Spinal cord (tissue), 10 donors: ENCODE measurements around the gene CAMK2D. TPM values are rescaled to one million over a fixed set of nuclear protein-coding genes. Genes with fewer than 3 reads are reported as not detected.
A peak's percentile ranks its signal among the peaks of the same experiment; 100 is the strongest.

Source experiments
- DNase-seq, 6 donors: peaks; one replicate each; pipeline versions ENCODE4 v3.0.0 to v3.0.0-alpha.2; 2013 to 2015; ENCODE audit warnings: low spot score in 6 of 6, low read depth in 4 of 6
- H3K27ac ChIP-seq: one replicate; pipeline ENCODE4 v1.5.1; 2013; ENCODE audit warnings: low read depth, low read length, control low read depth
- H3K27me3 ChIP-seq: one replicate; pipeline ENCODE4 v1.6.1; 2013; ENCODE audit warnings: low read length; ENCODE audit not compliant: control insufficient read depth, insufficient read depth
- H3K36me3 ChIP-seq: one replicate; pipeline ENCODE4 v1.6.1; 2013; ENCODE audit warnings: low read length; ENCODE audit not compliant: control insufficient read depth, insufficient read depth
- H3K4me1 ChIP-seq: one replicate; pipeline ENCODE4 v1.6.1; 2013; ENCODE audit warnings: low read length; ENCODE audit not compliant: control insufficient read depth, insufficient read depth
- H3K4me3 ChIP-seq: one replicate; pipeline ENCODE4 v1.5.1; 2013; ENCODE audit warnings: low read depth, low read length, control low read depth
- H3K9me3 ChIP-seq: one replicate; pipeline ENCODE4 v1.6.1; 2013; ENCODE audit warnings: low read length; ENCODE audit not compliant: control insufficient read depth, insufficient read depth
- WGBS: methylation state at CpG from one replicate; pipeline ENCODE4 v1.1.5; 2013; ENCODE audit warnings: missing lambda C conversion rate; ENCODE audit not compliant: insufficient coverage; 5-methylcytosine and 5-hydroxymethylcytosine counted together
- polyA plus RNA-seq, 2 donors: library from polyadenylated mRNA; unstranded; fragments of 120-200 nt; gene quantifications; one replicate each; pipeline ENCODE4 v1.2.1, GENCODE V29; 2013; ENCODE audit not compliant: insufficient read length in 2 of 2
- total RNA-seq, 2 donors: library from RNA; depleted of rRNA in 1 of 2; stranded (reverse); fragments of 120-200 nt in 1 of 2; fragments of >200 nt in 1 of 2; gene quantifications; one replicate each; pipeline versions ENCODE4 v1.2.3 to v1.2.4, GENCODE V29; 2013 to 2014
- donor health status: healthy.

The CAMK2D gene
- total and polyA plus RNA-seq, 4 donors = 64.4 to 154 (median 95.0) TPM

DNA sequence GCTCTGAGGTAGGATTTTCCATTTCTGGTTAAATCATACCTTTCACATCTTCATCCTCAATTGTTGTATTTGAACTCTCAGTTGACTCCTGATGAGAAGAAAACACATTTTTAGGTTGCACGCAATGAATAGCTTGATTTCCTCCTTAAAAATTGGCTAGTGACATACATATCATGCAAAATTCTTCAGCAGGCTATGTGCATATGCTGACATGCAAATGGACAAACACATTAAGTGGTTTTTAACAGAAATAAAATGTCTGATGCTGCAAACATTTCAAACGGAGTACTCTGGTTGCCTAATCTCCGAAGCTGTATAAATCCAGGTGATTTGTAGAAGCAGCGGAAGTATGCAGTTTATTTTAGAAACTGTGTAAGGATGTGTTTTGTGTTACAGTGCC lies 261.1 kb downstream of the CAMK2D start:
- Histone ChIP-seq H3K4me3 (no peak overlapping the region), H3K27me3 (no peaks in the 10 kb centered on the region), H3K27ac (no peak overlapping the region), H3K9me3 (no peaks in the 10 kb centered on the region), H3K4me1 (no peaks in the 10 kb centered on the region), H3K36me3 (no peaks in the 10 kb centered on the region)
- WGBS = 92% methylated on average over 3 of the region's 4 CpGs
- DNase-seq = no peak

DNA sequence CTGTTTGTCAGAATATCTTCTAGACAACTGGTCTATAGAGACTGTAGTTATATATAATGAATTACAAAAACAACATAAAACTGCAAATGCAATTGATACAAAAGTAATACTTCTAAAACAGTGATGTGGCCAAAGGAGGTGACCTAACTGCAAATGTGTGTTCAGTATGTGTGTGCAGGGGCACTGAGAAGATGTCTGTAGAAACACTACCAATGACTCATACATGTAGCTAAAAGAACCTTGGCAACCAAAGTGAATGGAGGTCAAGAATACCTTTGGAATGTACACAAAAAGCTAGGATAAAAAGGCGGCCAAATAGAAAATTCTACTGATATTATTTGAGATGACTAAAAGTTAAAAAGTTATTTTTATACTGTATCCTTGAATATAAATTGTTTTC lies 261.8 kb downstream of the CAMK2D start:
- H3K4me1 ChIP-seq = no peaks in the 10 kb centered on the region
- WGBS = no CpG with 5 or more reads among the region's 1 CpG
- no peak overlapping the region for H3K4me3 ChIP-seq
- no peaks in the 10 kb centered on the region for H3K27me3 ChIP-seq
- peaks cover 2% of the 10 kb centered on the region for H3K9me3 ChIP-seq
- peaks cover 2% of the 10 kb centered on the region for H3K36me3 ChIP-seq
- no peak for DNase-seq
- no peak overlapping the region for H3K27ac ChIP-seq

DNA sequence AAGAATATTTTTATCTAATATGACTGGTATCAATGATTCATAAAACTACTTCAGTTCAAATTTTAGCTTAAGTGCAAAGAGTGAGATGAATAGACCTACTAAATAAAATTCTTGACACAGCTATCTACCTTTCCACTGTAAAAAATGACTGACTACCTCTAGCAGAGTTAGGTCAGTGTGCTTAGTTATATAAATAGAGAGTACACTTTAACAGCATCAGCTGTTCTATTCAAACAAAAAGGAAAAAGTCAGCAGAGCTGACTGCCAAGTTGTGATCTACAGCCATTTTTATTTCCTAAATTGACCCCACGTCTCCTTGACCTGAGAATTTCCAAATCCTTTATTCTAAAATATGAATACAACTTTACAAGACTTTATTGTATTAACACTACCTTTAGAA lies 262.4 kb downstream of the CAMK2D start:
- Histone ChIP-seq H3K9me3 (peaks cover 2% of the 10 kb centered on the region), H3K4me3 (no peak overlapping the region), H3K36me3 (peaks cover 2% of the 10 kb centered on the region), H3K4me1 (no peaks in the 10 kb centered on the region), H3K27me3 (no peaks in the 10 kb centered on the region), H3K27ac (no peak overlapping the region)
- no CpG with 5 or more reads among the region's 1 CpG for WGBS
- DNase-seq = no peak

GRCh38 chr4:113497154-113497884 lies 264.2 kb downstream of the CAMK2D start:
- Histone ChIP-seq H3K9me3 (peaks cover 2% of the 10 kb centered on the region), H3K27ac (no peak overlapping the region), H3K4me3 (no peak overlapping the region), H3K27me3 (no peaks in the 10 kb centered on the region), H3K4me1 (no peaks in the 10 kb centered on the region), H3K36me3 (peaks cover 2% of the 10 kb centered on the region)
- 100% methylated on average over 1 of the region's 3 CpGs for WGBS
- DNase-seq = peak in 2 of 6 donors; percentile 20 to 34

DNA sequence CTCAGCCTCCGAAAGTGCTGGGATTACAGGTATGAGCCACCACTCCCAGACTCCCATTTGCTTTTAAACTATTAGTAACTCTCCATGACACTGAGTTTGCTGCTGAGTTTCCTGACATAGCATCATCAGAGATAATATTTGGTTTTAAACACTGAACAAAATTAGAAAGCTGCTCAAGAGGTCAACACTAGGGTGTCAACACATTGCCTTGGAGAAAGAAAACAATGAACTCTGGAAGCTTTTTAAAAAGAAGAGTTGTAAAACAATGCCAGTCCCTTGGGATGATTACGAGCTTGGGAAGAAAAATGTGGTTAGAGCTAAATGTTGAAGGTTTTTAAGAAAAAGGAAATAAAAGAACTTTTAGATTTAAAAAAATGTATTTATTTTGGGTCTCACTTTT lies 264.8 kb downstream of the CAMK2D start:
- Histone ChIP-seq H3K9me3 (peaks cover 2% of the 10 kb centered on the region), H3K27ac (no peak overlapping the region), H3K4me1 (no peaks in the 10 kb centered on the region), H3K36me3 (peaks cover 2% of the 10 kb centered on the region), H3K27me3 (no peaks in the 10 kb centered on the region), H3K4me3 (no peak overlapping the region)
- peak in 1 of 6 donors; percentile 18 for DNase-seq
- WGBS = no CpG with 5 or more reads among the region's 2 CpGs

DNA sequence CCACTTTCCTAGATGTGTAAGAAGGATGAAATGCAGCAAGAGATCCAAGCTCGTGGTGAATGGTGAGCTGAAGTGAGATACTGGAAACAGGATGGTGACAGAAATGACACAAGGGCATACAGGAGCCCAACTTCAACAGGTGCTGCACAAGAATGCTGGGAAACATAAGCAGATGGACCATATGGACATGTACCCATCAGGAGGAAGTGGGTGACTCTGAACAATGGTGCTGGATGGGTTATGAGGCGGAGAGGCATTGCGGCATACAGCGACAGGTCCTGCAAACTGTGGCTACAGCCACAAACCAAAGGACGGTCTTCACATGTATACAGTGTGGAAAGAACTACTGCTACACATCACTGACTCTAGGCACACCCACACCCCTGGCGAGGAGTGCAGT lies 265.7 kb downstream of the CAMK2D start:
- DNase-seq = no peak
- Histone ChIP-seq H3K36me3 (peaks cover 2% of the 10 kb centered on the region), H3K27ac (no peak overlapping the region), H3K27me3 (no peaks in the 10 kb centered on the region), H3K4me3 (no peak overlapping the region), H3K4me1 (no peaks in the 10 kb centered on the region), H3K9me3 (peaks cover 2% of the 10 kb centered on the region)
- WGBS = 100% methylated on average over 4 of the region's 6 CpGs

GRCh38 chr4:113483131-113483530 lies 278.4 kb downstream of the CAMK2D start:
- no peaks in the 10 kb centered on the region for H3K9me3 ChIP-seq
- WGBS = 88% methylated on average over 4 of the region's 6 CpGs
- peak in 1 of 6 donors; percentile 44 for DNase-seq

GRCh38 chr4:113482325-113482724 lies 279.2 kb downstream of the CAMK2D start:
- Histone ChIP-seq H3K9me3 (no peaks in the 10 kb centered on the region), H3K27me3 (no peaks in the 10 kb centered on the region), H3K4me3 (no peak overlapping the region), H3K27ac (no peak overlapping the region), H3K4me1 (no peaks in the 10 kb centered on the region), H3K36me3 (no peaks in the 10 kb centered on the region)
- no peak for DNase-seq

More at GRCh38 chr4:113483131-113483530, 278.4 kb downstream of the CAMK2D start:
- no peak overlapping the region for H3K4me3 ChIP-seq
- H3K27ac ChIP-seq = no peak overlapping the region
- H3K36me3 ChIP-seq = no peaks in the 10 kb centered on the region
- no peaks in the 10 kb centered on the region for H3K4me1 ChIP-seq
- no peaks in the 10 kb centered on the region for H3K27me3 ChIP-seq

GRCh38 chr4:113481820-113482219 lies 279.7 kb downstream of the CAMK2D start:
- Histone ChIP-seq H3K27me3 (no peaks in the 10 kb centered on the region), H3K4me1 (no peaks in the 10 kb centered on the region), H3K36me3 (no peaks in the 10 kb centered on the region), H3K27ac (no peak overlapping the region), H3K4me3 (no peak overlapping the region), H3K9me3 (peaks cover 3% of the 10 kb centered on the region)
- DNase-seq = no peak

DNA sequence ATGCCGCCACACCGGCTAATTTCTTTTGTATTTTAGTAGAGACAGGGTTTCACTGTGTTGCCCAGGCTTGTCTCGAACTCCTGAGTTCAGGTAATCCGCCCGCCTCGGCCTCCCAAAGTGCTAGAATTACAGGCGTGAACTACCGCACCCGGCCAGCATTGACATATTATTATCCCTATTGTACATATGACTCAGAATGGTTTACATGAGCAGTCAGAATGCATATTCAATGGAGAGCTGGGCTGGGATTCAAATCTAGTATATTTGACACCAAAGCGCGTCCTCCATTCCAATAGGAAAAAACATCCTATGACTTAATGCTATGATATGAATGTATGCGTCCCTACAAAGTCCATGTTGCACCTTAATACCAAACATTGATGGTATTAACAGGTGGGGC lies 281.4 kb downstream of the CAMK2D start:
- Histone ChIP-seq H3K36me3 (no peaks in the 10 kb centered on the region), H3K27me3 (no peaks in the 10 kb centered on the region), H3K4me1 (no peaks in the 10 kb centered on the region), H3K27ac (no peak overlapping the region), H3K9me3 (peaks cover 3% of the 10 kb centered on the region), H3K4me3 (no peak overlapping the region)
- DNase-seq = no peak
- WGBS = 100% methylated on average over 4 of the region's 12 CpGs
